Esophagus muscularis mucosa (tissue), 4 donors: Measurements from ENCODE around the gene LRR1. TPM values are rescaled to one million over a fixed set of nuclear protein-coding genes. Genes with fewer than 3 reads are reported as not detected.

Experiments used
- DNase-seq: peaks from one replicate; pipeline ENCODE4 v3.0.0-alpha.2; 2017; ENCODE audit errors: extremely low spot score
- H3K27ac ChIP-seq, 4 donors: fragments of 200-600 bp; sonication (generic); replicated peaks in 1 of 4; 1 replicate in 3 of 4; 2 replicates in 1 of 4; pipeline ENCODE4 v1.5.1; 2016 to 2019; ENCODE audit warnings: mild to moderate bottlenecking in 1 of 4
- H3K27me3 ChIP-seq, 4 donors: fragments of 200-600 bp; sonication (generic); one replicate each; pipeline versions ENCODE4 v1.5.1 to v1.6.0; 2016 to 2019
- H3K36me3 ChIP-seq, 4 donors: fragments of 200-600 bp; sonication (generic); one replicate each; pipeline ENCODE4 v1.5.1; 2016 to 2019
- H3K4me1 ChIP-seq, 4 donors: fragments of 200-600 bp; sonication (generic); one replicate each; pipeline ENCODE4 v1.5.1; 2016 to 2019
- H3K4me3 ChIP-seq, 4 donors: fragments of 200-600 bp; sonication (generic); 1 replicate in 2 of 4; 2 replicates in 2 of 4; pipeline ENCODE4 v1.5.1; 2016 to 2019; ENCODE audit warnings: mild to moderate bottlenecking in 4 of 4, moderate library complexity in 1 of 4
- H3K9me3 ChIP-seq, 4 donors: fragments of 200-600 bp; sonication (generic); 1 replicate in 3 of 4; 2 replicates in 1 of 4; pipeline ENCODE4 v1.5.1; 2016 to 2019
- EP300 ChIP-seq: sonication (generic); formaldehyde crosslinking; IDR thresholded peaks from one replicate; pipeline ENCODE4 v1.6.1; 2017; ENCODE audit warnings: antibody characterized with exemption
- POLR2A ChIP-seq: fragments of 450-650 bp; IDR thresholded peaks from one replicate; pipeline ENCODE4 v1.6.1; 2017; ENCODE audit warnings: antibody characterized with exemption, moderate library complexity, mild to moderate bottlenecking, low read depth
- POLR2AphosphoS5 ChIP-seq, 2 donors: sonication (generic); formaldehyde crosslinking; IDR thresholded peaks; one replicate each; pipeline ENCODE4 v1.6.1; 2017; ENCODE audit warnings: antibody characterized with exemption in 2 of 2
- WGBS: methylation state at CpG from one replicate; pipeline ENCODE4 v1.1.5; 2018; 5-methylcytosine and 5-hydroxymethylcytosine counted together
- intact Hi-C: fragments of 100-400 bp; cut with DNase I; formaldehyde crosslinking; loops from one replicate; pipeline ENCODE4 v1.15.1; 2023
- total RNA-seq, 4 donors: library from RNA; depleted of rRNA; stranded (reverse); fragments of >200 nt; gene quantifications; one replicate each; pipeline versions ENCODE4 v1.1.0 to v1.2.1, GENCODE V29; 2016
- TF ChIP-seq, protein P1 (sequence below), 3 experiments: fragments of 200-600 bp in 2 of 3; fragments of 450-650 bp in 1 of 3; sonication (generic) in 2 of 3; IDR thresholded peaks; one replicate each; pipeline ENCODE4 v1.5.1; 2017 to 2019; ENCODE audit warnings: antibody characterized with exemption in 3 of 3, mild to moderate bottlenecking in 2 of 3, moderate library complexity in 1 of 3

Gene LRR1
- total RNA-seq, 4 donors from 2014 or later = 8.6 to 17.8 (median 10.3) TPM

DNA sequence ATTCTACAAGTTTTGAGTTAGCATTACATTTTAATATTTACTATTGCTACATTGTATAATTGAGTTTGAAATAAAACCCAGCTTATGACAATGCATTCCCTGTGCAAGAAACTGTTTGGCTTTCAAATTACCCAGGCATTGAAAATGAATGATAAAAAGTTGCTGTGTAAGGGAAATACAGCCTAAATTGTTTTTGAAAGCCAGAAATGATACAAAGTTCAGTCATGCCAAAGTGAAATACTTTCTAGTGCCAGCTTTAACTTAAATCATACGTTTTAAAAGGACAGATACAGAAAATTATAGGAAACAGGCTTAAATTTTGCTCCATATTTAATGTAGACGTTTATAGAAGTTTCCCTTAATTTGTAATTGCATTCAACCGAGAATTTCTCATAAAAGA, 24.6 kb downstream of the LRR1 start:
- intact Hi-C loops = no loop called here
- Histone ChIP-seq H3K27me3 (no peaks in the 10 kb centered on the region), H3K9me3 (no peaks in the 10 kb centered on the region), H3K36me3 (peaks cover 0 to 27% (median 8%) of the 10 kb centered on the region in 4 donors), H3K4me1 (peaks cover 30 to 48% (median 45%) of the 10 kb centered on the region in 4 donors), H3K27ac (no peak overlapping the region), H3K4me3 (no peak overlapping the region)
- 59% methylated on average over 3 of the region's 3 CpGs for WGBS
- no peak for DNase-seq
- TF ChIP-seq POLR2AphosphoS5 (IDR thresholded peaks at IDR 0.05) (no peak), EP300 (no peak), POLR2A (no peak)
- TF ChIP-seq, protein P1, sequence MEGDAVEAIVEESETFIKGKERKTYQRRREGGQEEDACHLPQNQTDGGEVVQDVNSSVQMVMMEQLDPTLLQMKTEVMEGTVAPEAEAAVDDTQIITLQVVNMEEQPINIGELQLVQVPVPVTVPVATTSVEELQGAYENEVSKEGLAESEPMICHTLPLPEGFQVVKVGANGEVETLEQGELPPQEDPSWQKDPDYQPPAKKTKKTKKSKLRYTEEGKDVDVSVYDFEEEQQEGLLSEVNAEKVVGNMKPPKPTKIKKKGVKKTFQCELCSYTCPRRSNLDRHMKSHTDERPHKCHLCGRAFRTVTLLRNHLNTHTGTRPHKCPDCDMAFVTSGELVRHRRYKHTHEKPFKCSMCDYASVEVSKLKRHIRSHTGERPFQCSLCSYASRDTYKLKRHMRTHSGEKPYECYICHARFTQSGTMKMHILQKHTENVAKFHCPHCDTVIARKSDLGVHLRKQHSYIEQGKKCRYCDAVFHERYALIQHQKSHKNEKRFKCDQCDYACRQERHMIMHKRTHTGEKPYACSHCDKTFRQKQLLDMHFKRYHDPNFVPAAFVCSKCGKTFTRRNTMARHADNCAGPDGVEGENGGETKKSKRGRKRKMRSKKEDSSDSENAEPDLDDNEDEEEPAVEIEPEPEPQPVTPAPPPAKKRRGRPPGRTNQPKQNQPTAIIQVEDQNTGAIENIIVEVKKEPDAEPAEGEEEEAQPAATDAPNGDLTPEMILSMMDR (IDR thresholded peaks at IDR 0.05) = no peak

DNA sequence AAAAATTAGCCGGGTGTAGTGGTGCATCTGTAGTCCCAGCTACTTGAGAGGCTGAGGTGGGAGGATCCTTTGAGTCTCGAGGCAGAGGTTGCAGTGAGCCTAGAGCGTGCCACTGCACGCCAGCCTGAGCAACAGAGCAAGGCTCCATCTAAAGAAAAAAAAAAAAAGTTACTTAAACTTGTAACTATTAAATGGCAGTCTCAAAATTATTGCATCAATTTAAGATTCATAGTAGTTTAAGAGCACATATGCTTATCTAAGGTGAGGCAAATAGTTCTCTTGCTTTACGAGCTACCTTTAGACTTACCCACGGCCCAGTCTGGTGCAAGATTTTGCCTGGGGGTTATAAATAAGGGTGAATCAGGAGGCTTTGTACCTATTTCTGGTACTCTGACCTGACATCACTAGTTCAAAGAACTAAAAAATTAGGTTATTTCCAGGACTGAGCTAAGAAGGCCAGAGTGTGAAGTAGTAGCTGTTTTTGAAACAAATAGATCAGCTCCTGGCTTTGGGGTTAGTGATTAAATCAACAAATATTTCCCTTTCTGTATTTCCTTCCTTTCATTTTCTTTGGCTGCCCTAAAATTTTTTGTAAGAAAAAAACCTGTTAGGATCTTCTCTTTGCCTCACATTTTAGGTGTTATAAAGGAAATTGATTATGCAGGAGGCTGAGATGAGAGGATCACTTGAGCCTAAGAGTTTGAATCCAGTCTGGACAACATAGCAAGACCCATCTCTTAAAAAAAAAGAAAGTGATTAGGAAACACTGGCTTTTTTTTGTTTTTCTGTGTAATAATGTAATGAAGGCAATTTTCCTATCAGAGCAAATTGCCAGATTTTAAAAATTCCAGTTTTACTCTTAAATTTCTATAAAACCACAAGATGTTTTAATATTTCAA, 25.4 kb downstream of the LRR1 start:
- no peaks in the 10 kb centered on the region for H3K9me3 ChIP-seq
- peaks cover 26 to 41% (median 39%) of the 10 kb centered on the region in 4 donors for H3K4me1 ChIP-seq
- TF ChIP-seq POLR2A = no peak
- no peak for TF ChIP-seq POLR2AphosphoS5 (IDR thresholded peaks at IDR 0.05)
- no peak for DNase-seq
- H3K4me3 ChIP-seq = no peak overlapping the region
- 78% methylated on average over 6 of the region's 6 CpGs for WGBS
- H3K36me3 ChIP-seq = peaks cover 0 to 20% (median 5%) of the 10 kb centered on the region in 4 donors
- no peak overlapping the region for H3K27ac ChIP-seq
- intact Hi-C loops = no loop called here
- H3K27me3 ChIP-seq = no peaks in the 10 kb centered on the region

DNA sequence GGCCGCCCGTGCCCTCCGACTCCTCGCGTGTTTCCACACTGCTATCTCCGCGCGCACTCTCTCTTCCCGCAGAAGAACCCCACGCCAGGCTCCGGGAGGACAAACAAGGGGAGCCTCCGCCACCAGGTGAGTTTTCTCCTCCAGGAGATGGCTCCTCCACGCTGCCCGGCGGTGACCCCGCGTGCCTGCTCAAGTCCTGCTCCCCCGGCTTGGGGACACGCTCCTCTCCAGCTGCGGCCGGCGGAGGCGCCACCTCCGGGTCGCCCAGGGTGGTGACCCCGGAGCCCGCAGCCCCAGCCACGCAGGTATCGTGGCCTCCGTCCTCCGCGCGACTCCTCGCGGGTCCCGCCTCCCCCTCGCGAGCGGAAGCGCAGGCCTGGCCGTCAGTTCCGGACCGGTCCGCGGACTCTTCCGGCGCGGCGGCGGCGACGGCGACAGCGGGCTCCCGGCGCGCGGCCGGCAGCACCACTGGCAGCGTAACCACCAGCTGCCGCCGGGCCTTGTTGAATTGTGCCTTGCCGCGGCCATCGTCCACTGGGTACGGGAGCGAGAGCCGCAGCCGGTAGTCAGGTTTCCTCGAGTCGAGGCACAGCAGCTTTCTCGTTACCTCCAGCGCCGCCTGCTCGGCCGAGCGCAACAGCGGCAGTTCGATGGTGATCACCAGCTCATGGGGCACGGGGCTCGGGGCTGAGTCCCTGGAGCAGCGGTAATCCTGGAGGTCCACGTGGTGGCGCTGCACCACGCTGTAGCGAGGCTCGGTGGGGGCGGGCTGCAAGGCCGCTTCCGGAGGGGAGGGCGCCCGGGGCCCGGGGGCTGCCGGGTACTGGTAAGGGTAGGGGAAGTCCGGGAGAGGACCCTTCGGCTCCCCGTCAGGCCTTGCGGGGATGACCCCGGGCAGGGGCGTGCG, 35.2 kb downstream of the LRR1 start:
- DNase-seq = peak; percentile 97
- Histone ChIP-seq H3K27ac (peak overlapping the region; percentile 92 to 97 (median 94)), H3K9me3 (no peaks in the 10 kb centered on the region), H3K4me3 (peak overlapping the region; percentile 73 to 85 (median 81)), H3K27me3 (no peaks in the 10 kb centered on the region), H3K36me3 (peaks cover 0 to 12% (median 2%) of the 10 kb centered on the region in 4 donors), H3K4me1 (peaks cover 28 to 66% (median 49%) of the 10 kb centered on the region in 4 donors)
- TF ChIP-seq EP300 (no peak), POLR2AphosphoS5 (IDR thresholded peaks at IDR 0.05) (peak; percentile 64 to 85), POLR2A (peak; percentile 76)
- TF ChIP-seq, protein P1 (IDR thresholded peaks at IDR 0.05) = peak; percentile 79 to 85 (median 85)
- intact Hi-C loops = loop anchor here (5.0 to 10.0 kb wide), 3 partner anchors 37 to 481 kb away; partner anchors contain the start of genes LRR1, NEMF and VCPKMT
- WGBS = 0% methylated on average over 8 of the region's 101 CpGs

DNA sequence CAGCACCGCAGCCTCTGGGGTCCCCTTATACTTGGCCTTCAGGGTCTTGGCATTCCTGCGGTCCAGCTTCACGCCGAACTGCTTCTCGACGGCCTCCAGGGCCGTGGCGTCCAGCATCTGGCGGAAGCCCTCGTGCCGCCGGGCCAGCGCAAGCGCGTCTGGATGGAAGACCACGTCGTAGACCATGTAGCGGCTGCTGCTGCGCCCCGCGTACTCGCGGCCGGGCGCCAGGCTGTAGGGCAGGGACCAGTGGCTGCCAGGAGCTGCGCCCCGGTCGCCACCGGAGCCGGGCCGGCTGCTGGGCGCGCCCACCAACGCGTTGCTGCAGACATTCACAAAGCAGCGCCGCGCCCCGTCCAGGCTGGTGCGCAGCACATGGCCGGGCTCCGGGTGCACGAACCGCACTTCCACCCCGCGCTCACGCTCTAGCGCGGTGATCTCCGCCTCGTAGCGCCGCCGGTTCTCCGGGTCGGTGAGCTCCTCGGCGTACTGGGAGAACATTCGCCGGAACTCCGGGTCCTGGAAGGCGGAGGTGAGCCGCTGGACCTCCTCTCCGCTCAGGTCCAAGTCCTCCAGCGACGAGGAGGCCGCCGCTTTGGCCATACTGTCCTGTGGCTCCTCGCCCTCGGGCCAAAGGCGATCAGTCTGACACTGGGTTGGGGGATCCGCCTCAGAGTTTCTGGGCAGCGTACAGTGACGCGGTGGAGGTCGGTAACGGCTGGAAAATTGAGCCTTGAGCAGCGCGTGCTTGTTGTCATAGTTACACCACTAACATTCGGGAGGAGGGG, 36.0 kb downstream of the LRR1 start, which contains the start of gene DNAAF2:
TSS of gene DNAAF2 (minus strand) at position 698 of the 788 bp plus-strand sequence. CDS start at position 603, 95 bp downstream.
- Histone ChIP-seq H3K27ac (peak within 1 kb of the TSS; percentile 92 to 97 (median 94)), H3K9me3 (no peaks in the 10 kb centered on the region), H3K4me3 (peak within 1 kb of the TSS; percentile 73 to 85 (median 81)), H3K36me3 (peaks cover 0 to 13% (median 2%) of the 10 kb centered on the region in 4 donors), H3K27me3 (no peaks in the 10 kb centered on the region), H3K4me1 (peaks cover 32 to 71% (median 49%) of the 10 kb centered on the region in 4 donors)
- TF ChIP-seq POLR2A = no peak
- TF ChIP-seq, protein P1 (IDR thresholded peaks at IDR 0.05) = no peak
- no peak for TF ChIP-seq EP300
- peak in 1 of 2 donors; percentile 18 for TF ChIP-seq POLR2AphosphoS5 (IDR thresholded peaks at IDR 0.05)
- 0% methylated on average over 5 of the region's 80 CpGs for WGBS
- intact Hi-C loops = loop anchor here (5.0 to 10.0 kb wide), 5 partner anchors 37 to 480 kb away; partner anchors contain the start of genes KLHDC1, KLHDC2, LRR1 and NEMF
- DNase-seq = no peak
